Measurements from ENCODE around the gene ARVCF.

DNA sequence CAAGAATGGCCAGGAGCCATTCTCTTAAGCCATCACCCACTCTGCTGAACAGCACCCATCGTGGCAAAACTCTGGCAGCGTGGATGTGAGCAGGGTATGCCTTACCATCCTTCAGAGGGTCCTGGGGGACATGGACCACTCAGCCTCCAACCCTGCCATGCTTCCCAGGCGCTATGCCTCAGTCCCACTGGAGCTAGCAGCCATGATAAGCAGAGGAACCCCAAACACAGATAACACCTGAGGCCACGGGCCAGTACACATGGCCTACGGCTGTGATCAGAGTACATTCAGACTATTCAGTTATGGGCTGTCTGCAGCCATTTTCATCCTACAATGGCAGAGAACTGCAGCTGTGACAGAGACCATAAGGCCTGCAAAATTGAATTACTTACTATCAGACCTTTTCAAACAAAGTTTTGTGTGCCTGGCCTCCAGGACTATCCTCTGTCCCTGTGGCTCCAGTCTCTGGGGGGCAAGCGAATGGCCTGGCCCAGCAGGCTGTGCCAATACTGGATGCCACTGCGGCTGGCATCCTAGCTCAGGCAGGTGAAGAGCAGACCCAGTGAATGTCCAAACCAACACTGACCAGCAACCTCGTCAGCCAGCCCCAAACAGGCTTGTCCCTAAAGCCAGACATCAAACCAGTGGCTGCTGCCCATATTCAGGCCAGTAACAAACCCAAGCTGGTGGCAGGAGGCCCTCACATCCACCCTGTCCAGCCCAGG lies 6.9 kb downstream of the ARVCF start:
- TF ChIP-seq, protein P1, sequence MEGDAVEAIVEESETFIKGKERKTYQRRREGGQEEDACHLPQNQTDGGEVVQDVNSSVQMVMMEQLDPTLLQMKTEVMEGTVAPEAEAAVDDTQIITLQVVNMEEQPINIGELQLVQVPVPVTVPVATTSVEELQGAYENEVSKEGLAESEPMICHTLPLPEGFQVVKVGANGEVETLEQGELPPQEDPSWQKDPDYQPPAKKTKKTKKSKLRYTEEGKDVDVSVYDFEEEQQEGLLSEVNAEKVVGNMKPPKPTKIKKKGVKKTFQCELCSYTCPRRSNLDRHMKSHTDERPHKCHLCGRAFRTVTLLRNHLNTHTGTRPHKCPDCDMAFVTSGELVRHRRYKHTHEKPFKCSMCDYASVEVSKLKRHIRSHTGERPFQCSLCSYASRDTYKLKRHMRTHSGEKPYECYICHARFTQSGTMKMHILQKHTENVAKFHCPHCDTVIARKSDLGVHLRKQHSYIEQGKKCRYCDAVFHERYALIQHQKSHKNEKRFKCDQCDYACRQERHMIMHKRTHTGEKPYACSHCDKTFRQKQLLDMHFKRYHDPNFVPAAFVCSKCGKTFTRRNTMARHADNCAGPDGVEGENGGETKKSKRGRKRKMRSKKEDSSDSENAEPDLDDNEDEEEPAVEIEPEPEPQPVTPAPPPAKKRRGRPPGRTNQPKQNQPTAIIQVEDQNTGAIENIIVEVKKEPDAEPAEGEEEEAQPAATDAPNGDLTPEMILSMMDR (IDR thresholded peaks at IDR 0.05; ENCODE audit: low read depth, low read length, poor library complexity, severe bottlenecking): no peak
- no peak for TF ChIP-seq EZH2phosphoT487 (IDR thresholded peaks at IDR 0.05; ENCODE audit: borderline replicate concordance, low read length)
